Fibroblast of pulmonary artery (primary cell): ENCODE results near the gene TRAF7.

Experiments
- DNase-seq: peaks from one replicate; pipeline ENCODE4 v3.0.0-alpha.2; 2010; ENCODE audit warnings: low read depth
- H3K4me3 ChIP-seq: replicated peaks from 2 replicates; pipeline ENCODE4 v1.5.1; 2011; ENCODE audit warnings: low read depth, mild to moderate bottlenecking, control low read depth, low read length, moderate library complexity
- TF ChIP-seq, protein P1 (sequence below): IDR thresholded peaks from 2 replicates; pipeline ENCODE4 v1.5.1; 2011; ENCODE audit warnings: mild to moderate bottlenecking, control low read depth, low read length, inconsistent platforms; ENCODE audit errors: missing control alignments

Gene TRAF7

DNA sequence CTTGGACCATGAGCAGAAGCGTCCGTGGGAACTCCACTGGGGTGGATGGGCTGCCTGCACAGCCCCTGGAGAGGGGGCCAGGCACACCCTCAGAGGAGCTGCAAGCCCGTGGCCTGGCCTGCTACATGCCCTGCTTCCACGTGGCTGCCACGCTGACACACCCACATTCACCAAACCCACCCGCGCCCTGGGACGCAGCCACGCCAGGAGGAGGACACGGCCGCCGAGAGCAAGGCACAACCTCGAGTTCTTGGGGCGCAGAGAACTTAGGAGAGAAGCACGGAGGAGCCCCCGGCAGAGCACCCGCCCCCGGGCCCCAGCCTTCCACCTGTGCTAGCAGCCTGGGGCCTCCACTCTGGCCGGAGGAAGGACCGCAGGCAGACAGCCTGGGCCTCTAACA, 22.0 kb downstream of the TRAF7 start:
- TF ChIP-seq, protein P1, sequence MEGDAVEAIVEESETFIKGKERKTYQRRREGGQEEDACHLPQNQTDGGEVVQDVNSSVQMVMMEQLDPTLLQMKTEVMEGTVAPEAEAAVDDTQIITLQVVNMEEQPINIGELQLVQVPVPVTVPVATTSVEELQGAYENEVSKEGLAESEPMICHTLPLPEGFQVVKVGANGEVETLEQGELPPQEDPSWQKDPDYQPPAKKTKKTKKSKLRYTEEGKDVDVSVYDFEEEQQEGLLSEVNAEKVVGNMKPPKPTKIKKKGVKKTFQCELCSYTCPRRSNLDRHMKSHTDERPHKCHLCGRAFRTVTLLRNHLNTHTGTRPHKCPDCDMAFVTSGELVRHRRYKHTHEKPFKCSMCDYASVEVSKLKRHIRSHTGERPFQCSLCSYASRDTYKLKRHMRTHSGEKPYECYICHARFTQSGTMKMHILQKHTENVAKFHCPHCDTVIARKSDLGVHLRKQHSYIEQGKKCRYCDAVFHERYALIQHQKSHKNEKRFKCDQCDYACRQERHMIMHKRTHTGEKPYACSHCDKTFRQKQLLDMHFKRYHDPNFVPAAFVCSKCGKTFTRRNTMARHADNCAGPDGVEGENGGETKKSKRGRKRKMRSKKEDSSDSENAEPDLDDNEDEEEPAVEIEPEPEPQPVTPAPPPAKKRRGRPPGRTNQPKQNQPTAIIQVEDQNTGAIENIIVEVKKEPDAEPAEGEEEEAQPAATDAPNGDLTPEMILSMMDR, result no peak
- H3K4me3 ChIP-seq, result no peak overlapping the region
- no peak for DNase-seq

- DNase-seq, result peak; percentile 32
- TF ChIP-seq, protein P1, result no peak
- H3K4me3 ChIP-seq, result no peak overlapping the region
Measured at GRCh38 chr16:2178321-2179106, 22.9 kb downstream of the TRAF7 start.

DNA sequence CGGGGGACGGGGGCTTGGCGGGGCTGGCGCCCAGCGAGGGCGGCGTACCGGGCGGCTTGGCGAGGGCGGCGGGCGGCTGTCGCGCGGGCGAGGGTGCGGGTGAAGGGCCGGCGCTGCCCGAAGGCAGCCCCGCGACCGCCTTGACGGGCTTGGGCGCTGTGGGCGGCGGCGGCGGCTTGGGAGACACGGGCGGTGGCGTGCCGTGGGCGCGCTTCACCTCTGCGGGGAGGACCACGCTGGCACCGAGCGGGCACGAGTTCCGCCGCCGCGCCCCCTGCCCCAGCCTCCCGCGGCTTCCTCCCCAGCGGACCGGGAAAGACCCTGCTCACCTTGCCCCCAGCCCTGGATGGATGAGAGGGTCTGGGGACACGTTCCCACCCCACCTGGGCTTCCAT, 23.5 kb downstream of the TRAF7 start:
- TF ChIP-seq, protein P1, result no peak
- no peak for DNase-seq
- no peak overlapping the region for H3K4me3 ChIP-seq

GRCh38 chr16:2179576-2179975, 24.0 kb downstream of the TRAF7 start:
- TF ChIP-seq, protein P1, result no peak

GRCh38 chr16:2180461-2180860, 24.9 kb downstream of the TRAF7 start:
- TF ChIP-seq, protein P1, result no peak
- no peak for DNase-seq
- no peak overlapping the region for H3K4me3 ChIP-seq

More at GRCh38 chr16:2179576-2179975, 24.0 kb downstream of the TRAF7 start:
- no peak overlapping the region for H3K4me3 ChIP-seq
- no peak for DNase-seq

DNA sequence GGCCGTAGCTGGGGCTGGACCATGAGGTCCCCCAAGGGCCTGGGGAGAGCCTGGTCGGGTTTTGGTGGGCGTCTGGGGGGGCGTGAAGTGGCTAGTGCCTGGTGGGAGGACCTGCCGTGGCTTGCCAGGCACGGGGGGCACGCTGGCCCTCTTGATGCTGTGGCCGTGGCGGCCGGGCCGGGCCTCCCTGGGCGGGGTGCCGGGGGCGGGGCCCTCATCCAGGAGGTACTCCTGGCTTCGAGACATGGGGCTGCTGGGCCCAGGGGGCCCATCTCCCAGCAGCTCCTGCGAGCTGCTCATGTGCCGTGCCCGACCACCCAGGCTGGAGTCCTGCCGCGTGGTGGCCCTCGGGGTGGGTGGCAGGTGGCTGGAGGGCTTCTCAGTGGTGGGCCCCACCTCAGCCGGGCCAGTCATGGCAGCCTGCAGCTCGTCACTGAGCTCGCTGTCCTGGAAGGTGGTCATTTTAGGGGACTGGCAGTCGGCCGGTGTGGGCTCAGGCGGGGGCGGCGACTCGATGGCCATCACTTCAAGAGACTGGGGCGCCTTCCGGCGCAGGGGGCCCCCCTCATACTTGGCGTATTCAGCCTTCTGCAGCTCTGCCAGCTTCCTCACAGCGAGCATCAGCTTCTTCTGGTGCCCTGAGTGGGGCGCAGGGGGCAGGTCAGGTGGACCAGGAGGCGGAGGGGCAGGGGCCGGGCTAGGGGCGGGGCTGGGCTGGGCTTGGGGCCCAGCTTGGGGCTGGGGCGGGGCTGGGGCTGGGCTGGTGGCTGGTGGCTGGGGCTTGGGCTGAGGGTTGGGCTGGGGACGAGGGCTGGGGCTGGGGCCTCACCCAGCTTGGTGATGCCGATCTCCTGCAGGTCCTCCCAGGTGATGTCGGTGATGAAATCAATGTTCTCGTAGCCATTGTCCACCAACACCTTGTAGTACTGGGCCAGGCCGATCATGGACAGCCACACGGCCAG, 25.7 kb downstream of the TRAF7 start:
- TF ChIP-seq, protein P1, result no peak
- DNase-seq, result no peak
- no peak overlapping the region for H3K4me3 ChIP-seq
